ENCODE results near the gene DUSP8.

The DUSP8 gene

DNA sequence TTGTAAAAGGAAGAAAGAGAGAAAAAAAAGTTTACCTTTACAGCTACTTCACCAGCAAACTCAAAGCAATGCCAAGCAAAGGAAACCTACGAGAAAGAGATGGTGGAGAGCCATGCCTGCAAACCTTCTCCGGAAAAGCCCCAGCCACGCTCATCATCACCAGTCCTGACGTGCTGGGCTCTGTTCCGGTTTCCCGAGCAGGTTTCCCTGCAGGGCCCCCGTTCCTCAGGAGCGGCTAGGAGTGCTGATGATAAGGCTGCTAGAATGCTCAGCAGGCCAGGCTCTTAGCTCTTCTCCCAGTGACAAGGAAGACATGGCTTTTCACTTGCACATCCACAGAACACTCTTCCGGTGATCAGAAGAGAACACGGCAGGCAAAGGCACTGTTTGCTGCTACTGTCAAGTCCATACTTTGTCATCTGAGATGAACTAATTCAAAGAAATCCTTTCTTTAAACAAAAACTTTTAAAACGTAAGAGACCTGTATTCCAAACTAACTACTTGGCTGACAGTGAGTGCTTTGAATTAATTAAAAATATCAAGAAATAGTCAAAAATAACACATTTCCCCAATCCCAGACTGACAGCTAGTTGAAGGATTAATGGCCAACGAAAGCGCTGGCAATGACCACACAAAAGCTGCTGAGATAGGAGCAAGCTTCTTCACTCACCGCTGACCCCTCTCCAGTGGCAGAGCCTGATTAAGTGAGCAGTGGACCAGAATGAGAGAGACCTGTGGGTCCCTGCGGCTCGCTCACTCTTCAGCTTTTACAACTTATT, 35.8 kb downstream of the DUSP8 start:
- no peak for TF ChIP-seq CTCF (IDR thresholded peaks at IDR 0.05)
- TF ChIP-seq ZFX (IDR thresholded peaks at IDR 0.05; ENCODE audit: borderline replicate concordance): no peak
- H3K27ac ChIP-seq: no peak overlapping the region

DNA sequence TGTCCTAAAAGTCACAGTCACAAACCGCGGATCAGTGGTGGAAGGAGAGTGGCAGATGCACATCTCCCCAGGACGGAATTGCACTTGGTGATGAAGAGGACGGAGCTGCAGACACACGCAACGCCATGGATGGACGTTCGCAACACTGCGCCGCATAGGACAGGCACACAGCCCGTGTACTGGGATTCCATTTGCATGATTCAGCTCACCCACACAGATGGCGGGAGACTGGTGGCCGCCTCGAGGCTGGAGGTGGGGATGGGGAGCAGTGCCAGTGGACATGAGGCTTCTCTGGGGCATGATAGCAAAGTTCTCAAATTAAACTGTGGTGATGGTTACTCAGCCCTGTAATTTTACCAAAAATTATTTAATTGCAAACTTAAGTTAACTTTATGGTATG, 37.4 kb downstream of the DUSP8 start:
- H3K27ac ChIP-seq: no peak overlapping the region
- TF ChIP-seq ZFX (IDR thresholded peaks at IDR 0.05; ENCODE audit: borderline replicate concordance): no peak
- no peak for TF ChIP-seq CTCF (IDR thresholded peaks at IDR 0.05)

DNA sequence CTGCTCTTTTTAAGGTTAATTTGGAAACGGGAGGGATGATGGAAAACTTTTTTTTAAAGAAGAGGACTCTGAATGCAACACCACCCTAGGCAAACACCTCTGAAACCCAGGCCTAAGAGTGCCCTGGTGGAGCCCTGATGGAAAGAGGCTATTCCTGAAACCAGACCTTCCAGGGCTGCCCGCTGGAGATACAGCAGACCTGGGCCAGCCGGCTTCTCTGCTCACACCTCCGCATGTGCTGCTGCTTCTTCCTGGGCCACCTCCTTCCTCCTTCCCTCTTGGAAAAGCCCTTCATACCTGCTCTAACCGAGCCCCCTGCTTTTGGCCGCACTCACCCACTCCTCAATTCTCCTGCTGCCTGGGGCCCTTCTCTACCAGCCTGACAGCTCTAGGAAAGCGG, 37.9 kb downstream of the DUSP8 start:
- TF ChIP-seq ZFX (IDR thresholded peaks at IDR 0.05; ENCODE audit: borderline replicate concordance) (no peak), CTCF (IDR thresholded peaks at IDR 0.05) (no peak)
- H3K27ac ChIP-seq: no peak overlapping the region

GRCh38 chr11:1533342-1533725, 38.7 kb downstream of the DUSP8 start:
- TF ChIP-seq CTCF (IDR thresholded peaks at IDR 0.05) (no peak), ZFX (IDR thresholded peaks at IDR 0.05; ENCODE audit: borderline replicate concordance) (no peak)
- H3K27ac ChIP-seq: no peak overlapping the region

GRCh38 chr11:1532606-1533341, 39.3 kb downstream of the DUSP8 start:
- no peak overlapping the region for H3K27ac ChIP-seq
- TF ChIP-seq CTCF (IDR thresholded peaks at IDR 0.05): no peak
- TF ChIP-seq ZFX (IDR thresholded peaks at IDR 0.05; ENCODE audit: borderline replicate concordance): no peak

GRCh38 chr11:1532014-1532586, 40.0 kb downstream of the DUSP8 start:
- TF ChIP-seq ZFX (IDR thresholded peaks at IDR 0.05; ENCODE audit: borderline replicate concordance) (no peak), CTCF (IDR thresholded peaks at IDR 0.05) (no peak)
- H3K27ac ChIP-seq: no peak overlapping the region

All from 22Rv1 (cell line).